ENCODE measurements around the gene BRSK2. TPM values are rescaled to one million over a fixed set of nuclear protein-coding genes. Genes with fewer than 3 reads are reported as not detected.

The BRSK2 gene
- total RNA-seq, 1 donor from 2014 or later, result 49.2 TPM

DNA sequence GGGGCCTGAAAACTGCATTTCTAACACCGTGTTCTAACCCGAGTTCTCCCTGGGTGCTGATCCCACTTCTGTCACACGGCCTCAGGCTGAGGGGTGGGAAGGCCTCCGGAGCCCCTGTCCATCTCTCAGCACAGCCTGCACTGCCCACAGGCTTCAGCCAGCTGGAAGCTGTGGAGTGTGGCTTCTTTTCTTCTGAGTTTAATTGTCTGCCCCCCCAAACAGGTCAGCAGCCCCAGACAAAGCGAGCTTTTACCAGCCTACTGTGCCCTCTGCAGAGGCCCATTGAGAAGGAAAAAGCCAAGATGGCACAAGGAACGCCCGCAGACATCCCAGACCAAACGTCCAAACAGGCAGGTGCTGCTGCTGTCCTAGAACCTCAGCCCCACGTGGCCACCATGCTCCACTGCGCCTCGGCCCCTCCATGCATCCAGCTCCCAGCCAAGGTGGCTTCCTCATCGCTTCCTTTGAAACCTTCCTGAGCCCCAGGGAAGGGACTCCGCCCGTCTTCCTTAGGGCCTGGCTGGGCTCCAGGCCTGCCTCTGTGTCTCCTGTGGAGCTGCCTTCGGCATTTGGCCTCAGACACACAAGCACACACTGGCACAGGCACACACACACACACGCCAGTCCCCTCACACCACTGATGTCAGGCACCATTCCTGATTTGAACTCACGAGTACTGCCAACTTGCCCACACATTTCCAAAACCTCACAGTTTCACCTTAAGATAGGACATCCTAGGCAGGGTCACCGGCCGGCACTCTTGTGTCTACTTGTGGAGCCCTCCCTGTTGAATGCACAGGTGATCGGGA is 95.2 kb downstream of the BRSK2 start:
- Mint-ChIP-seq H3K4me1 (ENCODE audit: low read depth) (peaks cover 6% of the 10 kb centered on the region), H3K27me3 (no peaks in the 10 kb centered on the region), H3K36me3 (ENCODE audit: insufficient read depth) (peaks cover 1% of the 10 kb centered on the region), H3K9me3 (ENCODE audit: low read depth) (no peaks in the 10 kb centered on the region), H3K4me3 (ENCODE audit: low read depth) (no peak overlapping the region), H3K27ac (no peak overlapping the region)
- no peak for DNase-seq (ENCODE audit: low spot score, unreplicated experiment)
- TF ChIP-seq, protein P1, sequence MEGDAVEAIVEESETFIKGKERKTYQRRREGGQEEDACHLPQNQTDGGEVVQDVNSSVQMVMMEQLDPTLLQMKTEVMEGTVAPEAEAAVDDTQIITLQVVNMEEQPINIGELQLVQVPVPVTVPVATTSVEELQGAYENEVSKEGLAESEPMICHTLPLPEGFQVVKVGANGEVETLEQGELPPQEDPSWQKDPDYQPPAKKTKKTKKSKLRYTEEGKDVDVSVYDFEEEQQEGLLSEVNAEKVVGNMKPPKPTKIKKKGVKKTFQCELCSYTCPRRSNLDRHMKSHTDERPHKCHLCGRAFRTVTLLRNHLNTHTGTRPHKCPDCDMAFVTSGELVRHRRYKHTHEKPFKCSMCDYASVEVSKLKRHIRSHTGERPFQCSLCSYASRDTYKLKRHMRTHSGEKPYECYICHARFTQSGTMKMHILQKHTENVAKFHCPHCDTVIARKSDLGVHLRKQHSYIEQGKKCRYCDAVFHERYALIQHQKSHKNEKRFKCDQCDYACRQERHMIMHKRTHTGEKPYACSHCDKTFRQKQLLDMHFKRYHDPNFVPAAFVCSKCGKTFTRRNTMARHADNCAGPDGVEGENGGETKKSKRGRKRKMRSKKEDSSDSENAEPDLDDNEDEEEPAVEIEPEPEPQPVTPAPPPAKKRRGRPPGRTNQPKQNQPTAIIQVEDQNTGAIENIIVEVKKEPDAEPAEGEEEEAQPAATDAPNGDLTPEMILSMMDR (IDR thresholded peaks at IDR 0.05; ENCODE audit: unreplicated experiment), result no peak

DNA sequence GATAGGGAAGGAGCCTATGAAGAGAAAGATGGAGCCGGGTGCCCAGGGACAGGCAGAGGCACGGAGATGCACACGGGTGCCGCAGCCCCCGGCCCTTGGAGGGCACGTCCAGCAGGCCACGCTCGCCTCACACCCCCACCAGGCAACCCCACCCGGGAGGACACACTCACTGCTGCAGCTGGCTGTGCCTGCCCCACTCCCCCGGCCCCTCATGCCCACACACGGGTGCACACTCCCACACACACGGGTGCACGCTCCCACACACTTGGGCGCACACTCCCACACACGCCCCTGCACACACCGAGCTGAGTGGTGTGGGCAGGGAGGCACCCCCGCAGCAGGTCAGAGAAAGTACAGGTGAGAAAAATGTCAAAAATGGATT is 95.8 kb downstream of the BRSK2 start:
- Mint-ChIP-seq H3K4me1 (ENCODE audit: low read depth) (peaks cover 6% of the 10 kb centered on the region), H3K27me3 (no peaks in the 10 kb centered on the region), H3K36me3 (ENCODE audit: insufficient read depth) (no peaks in the 10 kb centered on the region), H3K4me3 (ENCODE audit: low read depth) (no peak overlapping the region), H3K9me3 (ENCODE audit: low read depth) (no peaks in the 10 kb centered on the region), H3K27ac (no peak overlapping the region)
- no peak for DNase-seq (ENCODE audit: low spot score, unreplicated experiment)
- TF ChIP-seq, protein P1 (IDR thresholded peaks at IDR 0.05; ENCODE audit: unreplicated experiment), result no peak

DNA sequence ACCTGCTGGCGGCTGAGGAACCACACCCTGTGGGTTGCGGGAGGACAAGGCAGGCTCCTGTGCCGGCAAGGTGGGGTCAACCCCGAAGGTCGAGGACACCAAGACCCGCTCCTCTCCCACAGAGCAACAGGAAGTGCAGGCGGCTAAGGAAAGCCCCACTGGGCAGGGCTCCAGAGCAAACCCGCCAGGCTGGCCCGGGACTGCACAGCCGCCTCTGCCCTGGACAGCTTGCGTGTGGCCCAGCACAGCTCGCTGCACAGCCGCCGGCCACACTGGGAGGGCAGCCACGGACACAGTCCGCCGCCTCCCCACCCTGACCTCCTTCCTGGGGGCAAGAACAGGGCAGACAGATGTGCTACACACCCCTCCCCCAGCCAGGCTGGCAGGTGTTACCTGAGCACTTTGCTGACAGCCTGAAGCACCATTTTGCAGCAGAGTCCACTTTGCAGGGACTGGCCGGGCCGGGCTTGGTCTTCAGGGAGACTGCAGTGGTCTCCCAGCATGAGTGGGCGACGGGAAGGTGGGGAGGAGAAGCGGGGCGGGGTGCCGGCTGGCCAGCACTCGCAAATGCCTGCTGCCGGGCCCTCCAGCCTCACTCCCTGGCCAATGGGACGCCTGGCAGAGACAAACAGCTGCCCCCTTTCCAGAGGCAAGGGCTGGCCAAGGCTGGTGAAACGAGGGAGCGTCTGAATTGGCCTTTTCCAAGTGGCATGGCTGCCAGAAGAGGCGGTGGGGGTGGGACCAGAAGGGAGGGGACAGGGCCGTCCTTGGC is 96.5 kb downstream of the BRSK2 start, which contains the start of gene MOB2:
Gene MOB2 (minus strand): TSS at position 726 of the 772 bp plus-strand sequence. CDS start 223 bp downstream, at position 503.
- peaks cover 6% of the 10 kb centered on the region for H3K4me1 Mint-ChIP-seq (ENCODE audit: low read depth)
- no peaks in the 10 kb centered on the region for H3K36me3 Mint-ChIP-seq (ENCODE audit: insufficient read depth)
- H3K9me3 Mint-ChIP-seq (ENCODE audit: low read depth), result no peaks in the 10 kb centered on the region
- no peak for DNase-seq (ENCODE audit: low spot score, unreplicated experiment)
- no peaks in the 10 kb centered on the region for H3K27me3 Mint-ChIP-seq
- H3K4me3 Mint-ChIP-seq (ENCODE audit: low read depth), result no peak within 1 kb of the TSS
- H3K27ac Mint-ChIP-seq, result no peak within 1 kb of the TSS
- TF ChIP-seq, protein P1 (IDR thresholded peaks at IDR 0.05; ENCODE audit: unreplicated experiment), result no peak

DNA sequence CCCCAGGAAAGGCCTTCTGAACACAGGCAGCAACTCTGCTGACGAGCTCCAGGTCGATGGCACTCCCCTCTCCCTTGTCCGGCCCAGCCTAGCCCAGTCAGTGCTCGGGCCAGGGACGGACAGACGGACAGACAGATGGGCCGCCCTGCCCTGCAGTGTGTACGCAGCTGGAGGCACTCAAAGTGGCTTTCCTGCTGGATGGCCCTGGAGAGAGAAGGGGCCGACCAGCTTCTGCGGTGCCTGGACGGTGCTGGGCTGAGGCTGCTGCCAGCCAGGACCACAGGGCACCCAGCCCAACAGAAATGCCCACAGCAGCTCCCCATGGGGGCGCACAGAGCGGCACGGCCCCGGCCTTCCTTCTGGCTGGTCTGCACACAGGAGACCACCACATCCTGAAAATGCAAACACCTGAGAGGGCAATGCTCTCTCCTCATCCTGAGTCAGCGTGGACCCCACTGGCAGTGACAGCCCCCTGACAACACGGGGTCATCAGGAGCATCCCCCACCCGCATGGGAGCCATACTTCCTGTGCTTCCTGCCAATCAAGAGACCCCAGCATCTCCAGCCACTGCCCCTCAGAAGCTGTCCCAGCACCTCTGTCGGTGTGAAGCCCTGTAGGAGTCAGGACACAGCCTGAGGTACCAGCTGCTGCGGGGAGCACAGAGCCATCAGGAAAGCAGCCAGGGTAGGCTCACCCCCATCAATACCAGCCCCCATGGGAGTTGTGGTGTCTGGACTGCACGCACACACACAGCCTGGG is 97.5 kb downstream of the BRSK2 start:
- no peak overlapping the region for H3K27ac Mint-ChIP-seq
- H3K4me1 Mint-ChIP-seq (ENCODE audit: low read depth), result peaks cover 6% of the 10 kb centered on the region
- TF ChIP-seq, protein P1 (IDR thresholded peaks at IDR 0.05; ENCODE audit: unreplicated experiment), result no peak
- H3K27me3 Mint-ChIP-seq, result no peaks in the 10 kb centered on the region
- no peak overlapping the region for H3K4me3 Mint-ChIP-seq (ENCODE audit: low read depth)
- no peaks in the 10 kb centered on the region for H3K36me3 Mint-ChIP-seq (ENCODE audit: insufficient read depth)
- H3K9me3 Mint-ChIP-seq (ENCODE audit: low read depth), result no peaks in the 10 kb centered on the region
- DNase-seq (ENCODE audit: low spot score, unreplicated experiment), result no peak

Data from progenitor cell of endocrine pancreas (in vitro differentiated cells).